A549 (cell line): ENCODE measurements around the gene DTWD2. TPM values are rescaled to one million over a fixed set of nuclear protein-coding genes. Genes with fewer than 3 reads are reported as not detected.

ENCODE experiments used
- ATAC-seq, 2 experiments: fragments of 200-7000 bp in 1 of 2; fragments of >200 bp in 1 of 2; cut with Nextera tagmentation in 1 of 2; cut with Tn5 transposase in 1 of 2; 3 replicates each; pipeline versions ENCODE4 v1.8.0 to v1.9.1; 2018 to 2020; ENCODE audit warnings: mild to moderate bottlenecking in 1 of 2, moderate library complexity in 1 of 2
- CTCF ChIA-PET: fragments of 300-600 bp; sonication (Branson Sonifier 250); formaldehyde crosslinking; extraction: SDS; loops from one replicate; lab custom pipeline; 2021; ENCODE audit warnings: antibody characterized with exemption, inconsistent platforms; lab: Yijun Ruan, JAX
- POLR2A ChIA-PET: fragments of 350-600 bp; formaldehyde crosslinking; extraction: SDS; loops from one replicate; lab custom pipeline; 2021; ENCODE audit warnings: antibody characterized with exemption, inconsistent platforms; lab: Yijun Ruan, JAX
- DNase-seq, 2 experiments: peaks; one replicate each; pipeline versions ENCODE4 v3.0.0 to v3.0.0-alpha.2; 2011 to 2016; ENCODE audit warnings: low read depth in 1 of 2, low spot score in 1 of 2
- FAIRE-seq: peaks from 2 replicates; lab custom pipeline; 2011; peaks lifted over from hg19 to GRCh38; lab: Jason Lieb, UNC
- H3K27ac ChIP-seq, 2 experiments: fragments of >200 bp; sonication (Bioruptor Twin); formaldehyde crosslinking; 3 replicates each; pipeline ENCODE4 v1.5.1; 2016 to 2017
- H3K4me1 ChIP-seq: fragments of >200 bp; sonication (Bioruptor Twin); formaldehyde crosslinking; 3 replicates; pipeline ENCODE4 v1.6.1; 2016
- H3K4me2 ChIP-seq: fragments of >200 bp; sonication (Bioruptor Twin); formaldehyde crosslinking; 3 replicates; pipeline ENCODE4 v1.6.1; 2016
- H3K4me3 ChIP-seq: fragments of >200 bp; sonication (Bioruptor Twin); formaldehyde crosslinking; 3 replicates; pipeline ENCODE4 v1.5.1; 2016
- H3K9me3 ChIP-seq: fragments of >200 bp; sonication (Bioruptor Twin); formaldehyde crosslinking; 3 replicates; pipeline ENCODE4 v1.6.1; 2016
- ATOH8 ChIP-seq: fragments of 250-450 bp; sonication (Bioruptor Pico); IDR thresholded peaks from 2 replicates; pipeline ENCODE4 v1.5.0; 2020; ENCODE audit warnings: low read depth, mild to moderate bottlenecking, moderate library complexity
- CEBPB ChIP-seq, 2 experiments: fragments of >200 bp in 1 of 2; sonication (Bioruptor Twin) in 1 of 2; formaldehyde crosslinking in 1 of 2; IDR thresholded peaks; 2 replicates each; pipeline ENCODE4 v1.6.1; 2012 to 2016
- EHF ChIP-seq: fragments of 250-450 bp; sonication (Bioruptor Pico); IDR thresholded peaks from 2 replicates; pipeline ENCODE4 v1.5.0; 2020; ENCODE audit warnings: mild to moderate bottlenecking
- ESRRA ChIP-seq: fragments of 150-350 bp; IDR thresholded peaks from 2 replicates; pipeline ENCODE4 v1.6.1; 2014; ENCODE audit warnings: mild to moderate bottlenecking, low read length, borderline replicate concordance
- HOXB5 ChIP-seq: fragments of 250-450 bp; sonication (Bioruptor Pico); IDR thresholded peaks from 2 replicates; pipeline ENCODE4 v1.5.0; 2020; ENCODE audit warnings: mild to moderate bottlenecking, moderate library complexity
- JUN ChIP-seq, 2 experiments: fragments of >200 bp; sonication (Bioruptor Twin); formaldehyde crosslinking; IDR thresholded peaks; 2 replicates in 1 of 2; 3 replicates in 1 of 2; pipeline ENCODE4 v1.6.1; 2016 to 2017
- JUNB ChIP-seq: fragments of >200 bp; sonication (Bioruptor Twin); formaldehyde crosslinking; IDR thresholded peaks from 2 replicates; pipeline ENCODE4 v1.6.1; 2016
- KDM5A ChIP-seq: fragments of 200-600 bp; sonication (generic); IDR thresholded peaks from 2 replicates; pipeline ENCODE4 v1.6.1; 2016; ENCODE audit warnings: antibody characterized with exemption, mild to moderate bottlenecking
- MAZ ChIP-seq: fragments of 150-350 bp; IDR thresholded peaks from 2 replicates; pipeline ENCODE4 v1.6.1; 2014; ENCODE audit warnings: antibody characterized with exemption, low read depth, low read length, borderline replicate concordance
- MYC ChIP-seq: IDR thresholded peaks from 2 replicates; pipeline ENCODE4 v1.6.1; 2012; ENCODE audit warnings: mild to moderate bottlenecking, inconsistent platforms, low read length, improper control_type of control experiment, borderline replicate concordance
- NFE2L2 ChIP-seq: fragments of 150-350 bp; conservative IDR thresholded peaks from 2 replicates; pipeline ENCODE4 v1.6.1; 2014; ENCODE audit warnings: low read length
- NR3C1 ChIP-seq: fragments of >200 bp; sonication (Bioruptor Twin); formaldehyde crosslinking; IDR thresholded peaks from 3 replicates; pipeline ENCODE4 v1.6.1; 2017
- POLR2A ChIP-seq: IDR thresholded peaks from 2 replicates; pipeline ENCODE4 v1.6.1; 2012; ENCODE audit warnings: mild to moderate bottlenecking, low read length
- RCOR1 ChIP-seq: fragments of 150-350 bp; IDR thresholded peaks from 2 replicates; pipeline ENCODE4 v1.6.1; 2014; ENCODE audit warnings: antibody characterized with exemption, low read length, low read depth
- RFX5 ChIP-seq: fragments of 450-650 bp; IDR thresholded peaks from 2 replicates; pipeline ENCODE4 v1.7.1; 2014; ENCODE audit warnings: antibody characterized with exemption, mild to moderate bottlenecking, moderate library complexity
- SREBF2 ChIP-seq: fragments of 450-650 bp; IDR thresholded peaks from 2 replicates; pipeline ENCODE4 v1.6.1; 2014; ENCODE audit warnings: mild to moderate bottlenecking, moderate library complexity
- TP53 ChIP-seq: fragments of 250-450 bp; sonication (Bioruptor Pico); IDR thresholded peaks from 2 replicates; pipeline ENCODE4 v1.5.0; 2021; ENCODE audit warnings: mild to moderate bottlenecking, moderate library complexity
- USF2 ChIP-seq: fragments of 450-650 bp; IDR thresholded peaks from 2 replicates; pipeline ENCODE4 v1.6.1; 2014; ENCODE audit warnings: antibody characterized with exemption
- ZC3H11A ChIP-seq: fragments of 450-650 bp; IDR thresholded peaks from 2 replicates; pipeline ENCODE4 v1.6.1; 2014; ENCODE audit warnings: antibody characterized with exemption, mild to moderate bottlenecking
- ZNF302 ChIP-seq: fragments of 250-450 bp; sonication (Bioruptor Pico); IDR thresholded peaks from 2 replicates; pipeline ENCODE4 v1.9.0; 2021; ENCODE audit warnings: inconsistent platforms, mild to moderate bottlenecking, moderate library complexity
- ZSCAN20 ChIP-seq: fragments of 250-450 bp; sonication (Bioruptor Pico); IDR thresholded peaks from 2 replicates; pipeline ENCODE4 v1.8.0; 2022; ENCODE audit warnings: mild to moderate bottlenecking, moderate library complexity
- WGBS: methylation state at CpG from one replicate; pipeline ENCODE4 v1.1.6; 2017; ENCODE audit errors: missing lambda C conversion rate; 5-methylcytosine and 5-hydroxymethylcytosine counted together
- polyA plus RNA-seq, 4 experiments: library from polyadenylated mRNA; depleted of rRNA in 3 of 4; stranded (reverse); fragments of >200 nt; fragmentation: RNase III in 1 of 4; extraction: RNeasy Plus Mini Kit Qiagen cat#74134 plus additional on column Dnase treatment in 1 of 4; gene quantifications; 2 replicates in 3 of 4; 3 replicates in 1 of 4; pipeline ENCODE4 v1.2.3, GENCODE V29; 2011 to 2017
- TF ChIP-seq, protein P1 (sequence below): fragments of 250-450 bp; sonication (Bioruptor Pico); IDR thresholded peaks from 2 replicates; pipeline ENCODE4 v1.5.0; 2021; ENCODE audit warnings: mild to moderate bottlenecking, moderate library complexity, borderline replicate concordance
- TF ChIP-seq, protein P2 (sequence below): fragments of >200 bp; sonication (Bioruptor Twin); formaldehyde crosslinking; IDR thresholded peaks from 3 replicates; pipeline ENCODE4 v1.6.1; 2016
- TF ChIP-seq, protein P3 (sequence below): fragments of >200 bp; sonication (Bioruptor Twin); formaldehyde crosslinking; IDR thresholded peaks from 2 replicates; pipeline ENCODE4 v1.6.1; 2016

DTWD2 gene
- polyA plus RNA-seq, 2 of the 4 experiments (the other 2 are of a cell fraction), result 3.7 to 4.8 TPM

DNA sequence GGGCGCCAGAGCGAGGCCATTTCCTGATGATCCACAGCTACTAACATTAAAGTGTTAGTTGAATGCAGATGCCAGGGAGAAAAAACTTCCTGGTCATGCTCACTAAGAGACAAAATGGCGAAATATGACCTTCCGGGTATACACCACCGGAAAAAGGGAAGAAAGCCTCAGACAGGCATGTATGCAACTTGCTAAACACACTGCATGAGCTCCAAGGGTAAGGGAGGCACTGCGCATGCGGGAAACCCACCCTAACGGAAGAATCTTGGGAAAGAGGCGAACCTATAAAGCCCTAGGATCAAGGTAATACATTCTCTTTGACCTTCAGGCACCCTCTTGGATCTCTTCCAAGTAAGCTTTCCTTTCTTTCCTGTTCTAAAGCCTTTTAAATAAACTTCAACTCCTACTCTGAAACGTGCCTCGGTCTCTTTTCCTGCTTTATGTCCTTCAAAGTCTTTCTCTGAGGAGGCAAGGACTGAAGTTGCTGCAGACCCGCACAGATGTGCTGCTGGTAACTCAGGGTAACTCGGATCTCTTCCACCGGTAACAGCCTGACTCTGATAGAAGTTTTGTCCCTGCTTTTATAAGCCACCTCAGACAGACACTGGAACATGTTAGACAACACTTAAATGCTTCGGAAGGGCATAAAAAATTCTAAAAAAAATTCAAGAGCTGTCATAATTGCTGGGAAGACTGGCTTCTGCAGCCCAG, 64.9 kb downstream of the DTWD2 start (continued):
- TF ChIP-seq RFX5, result no peak
- no peak for TF ChIP-seq ZSCAN20
- TF ChIP-seq USF2, result no peak
- no peak for TF ChIP-seq EHF (CRISPR knock-in tag)
- TF ChIP-seq POLR2A, result no peak
- no peak for TF ChIP-seq KDM5A
- TF ChIP-seq MYC, result no peak
- no peak for TF ChIP-seq JUN (IDR thresholded peaks at IDR 0.05)

DNA sequence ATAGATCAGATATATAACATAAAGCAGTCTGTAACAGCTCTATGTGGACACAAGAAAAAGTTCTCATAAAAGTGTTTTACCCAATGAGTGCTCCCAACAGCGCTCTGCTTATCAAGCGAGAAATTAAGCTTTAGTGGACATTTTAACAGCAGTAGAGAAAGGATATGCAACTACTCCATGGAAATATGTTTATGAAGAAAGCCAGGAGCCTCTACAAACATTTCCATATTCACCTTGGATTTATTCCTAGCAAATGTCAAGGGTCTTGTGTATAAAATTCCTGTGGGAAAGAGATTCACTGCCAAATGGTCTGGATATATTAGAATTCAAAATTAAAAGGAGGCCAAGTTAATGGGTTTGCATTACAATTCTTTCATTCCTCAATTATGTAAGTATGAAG, 66.5 kb downstream of the DTWD2 start:
- H3K4me1 ChIP-seq, result no peaks in the 10 kb centered on the region
- no peak for FAIRE-seq
- no peak overlapping the region for H3K4me2 ChIP-seq
- 78% methylated on average over 2 of the region's 2 CpGs for WGBS
- ChIA-PET CTCF (no interaction called here), POLR2A (no interaction called here)
- TF ChIP-seq RFX5 (no peak), SREBF2 (no peak), TP53 (CRISPR knock-in tag) (no peak), MYC (no peak), ZC3H11A (no peak), NR3C1 (no peak), KDM5A (no peak), RCOR1 (no peak), JUNB (no peak), NFE2L2 (no peak), MAZ (no peak), CEBPB (IDR thresholded peaks at IDR 0.05) (no peak), ZNF302 (CRISPR knock-in tag) (no peak), HOXB5 (no peak), ESRRA (no peak), ATOH8 (CRISPR knock-in tag) (no peak), POLR2A (no peak)
- TF ChIP-seq, protein P1, sequence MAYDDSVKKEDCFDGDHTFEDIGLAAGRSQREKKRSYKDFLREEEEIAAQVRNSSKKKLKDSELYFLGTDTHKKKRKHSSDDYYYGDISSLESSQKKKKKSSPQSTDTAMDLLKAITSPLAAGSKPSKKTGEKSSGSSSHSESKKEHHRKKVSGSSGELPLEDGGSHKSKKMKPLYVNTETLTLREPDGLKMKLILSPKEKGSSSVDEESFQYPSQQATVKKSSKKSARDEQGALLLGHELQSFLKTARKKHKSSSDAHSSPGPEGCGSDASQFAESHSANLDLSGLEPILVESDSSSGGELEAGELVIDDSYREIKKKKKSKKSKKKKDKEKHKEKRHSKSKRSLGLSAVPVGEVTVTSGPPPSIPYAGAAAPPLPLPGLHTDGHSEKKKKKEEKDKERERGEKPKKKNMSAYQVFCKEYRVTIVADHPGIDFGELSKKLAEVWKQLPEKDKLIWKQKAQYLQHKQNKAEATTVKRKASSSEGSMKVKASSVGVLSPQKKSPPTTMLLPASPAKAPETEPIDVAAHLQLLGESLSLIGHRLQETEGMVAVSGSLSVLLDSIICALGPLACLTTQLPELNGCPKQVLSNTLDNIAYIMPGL (CRISPR knock-in tag), result no peak
- TF ChIP-seq, protein P2, sequence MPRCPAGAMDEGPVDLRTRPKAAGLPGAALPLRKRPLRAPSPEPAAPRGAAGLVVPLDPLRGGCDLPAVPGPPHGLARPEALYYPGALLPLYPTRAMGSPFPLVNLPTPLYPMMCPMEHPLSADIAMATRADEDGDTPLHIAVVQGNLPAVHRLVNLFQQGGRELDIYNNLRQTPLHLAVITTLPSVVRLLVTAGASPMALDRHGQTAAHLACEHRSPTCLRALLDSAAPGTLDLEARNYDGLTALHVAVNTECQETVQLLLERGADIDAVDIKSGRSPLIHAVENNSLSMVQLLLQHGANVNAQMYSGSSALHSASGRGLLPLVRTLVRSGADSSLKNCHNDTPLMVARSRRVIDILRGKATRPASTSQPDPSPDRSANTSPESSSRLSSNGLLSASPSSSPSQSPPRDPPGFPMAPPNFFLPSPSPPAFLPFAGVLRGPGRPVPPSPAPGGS, result no peak
- TF ChIP-seq, protein P3, sequence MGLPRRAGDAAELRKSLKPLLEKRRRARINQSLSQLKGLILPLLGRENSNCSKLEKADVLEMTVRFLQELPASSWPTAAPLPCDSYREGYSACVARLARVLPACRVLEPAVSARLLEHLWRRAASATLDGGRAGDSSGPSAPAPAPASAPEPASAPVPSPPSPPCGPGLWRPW, result no peak
- DNase-seq, result no peak
- no peak overlapping the region for H3K4me3 ChIP-seq
- ATAC-seq, result no peak
- no peaks in the 10 kb centered on the region for H3K9me3 ChIP-seq
- no peak overlapping the region for H3K27ac ChIP-seq
